ENCODE measurements around the gene LIN52. TPM values are rescaled to one million over a fixed set of nuclear protein-coding genes. Genes with fewer than 3 reads are reported as not detected.

LIN52 gene
- total RNA-seq, 4 donors from 2014 or later, result 9.2 to 24.2 (median 14.8) TPM

DNA sequence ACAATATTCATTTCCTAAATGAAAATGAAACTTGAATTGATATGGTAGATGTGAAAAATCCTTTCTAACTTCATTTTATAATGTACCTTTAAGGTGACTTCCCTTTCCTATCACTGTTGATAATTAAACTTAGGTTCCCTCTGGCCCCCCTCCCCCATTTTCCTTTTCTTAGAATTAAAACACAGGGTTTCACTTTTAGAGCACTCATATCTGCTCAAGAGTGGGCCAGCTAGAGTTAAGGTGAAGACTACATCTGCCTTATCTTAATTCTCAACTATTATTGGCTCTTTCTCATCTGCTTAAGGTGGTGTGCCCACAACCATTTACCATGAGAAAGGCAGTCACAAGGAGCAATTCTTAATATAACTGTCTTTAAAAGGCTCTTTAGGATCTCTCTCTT lies 49.7 kb downstream of the LIN52 start:
- TF ChIP-seq, protein P1, sequence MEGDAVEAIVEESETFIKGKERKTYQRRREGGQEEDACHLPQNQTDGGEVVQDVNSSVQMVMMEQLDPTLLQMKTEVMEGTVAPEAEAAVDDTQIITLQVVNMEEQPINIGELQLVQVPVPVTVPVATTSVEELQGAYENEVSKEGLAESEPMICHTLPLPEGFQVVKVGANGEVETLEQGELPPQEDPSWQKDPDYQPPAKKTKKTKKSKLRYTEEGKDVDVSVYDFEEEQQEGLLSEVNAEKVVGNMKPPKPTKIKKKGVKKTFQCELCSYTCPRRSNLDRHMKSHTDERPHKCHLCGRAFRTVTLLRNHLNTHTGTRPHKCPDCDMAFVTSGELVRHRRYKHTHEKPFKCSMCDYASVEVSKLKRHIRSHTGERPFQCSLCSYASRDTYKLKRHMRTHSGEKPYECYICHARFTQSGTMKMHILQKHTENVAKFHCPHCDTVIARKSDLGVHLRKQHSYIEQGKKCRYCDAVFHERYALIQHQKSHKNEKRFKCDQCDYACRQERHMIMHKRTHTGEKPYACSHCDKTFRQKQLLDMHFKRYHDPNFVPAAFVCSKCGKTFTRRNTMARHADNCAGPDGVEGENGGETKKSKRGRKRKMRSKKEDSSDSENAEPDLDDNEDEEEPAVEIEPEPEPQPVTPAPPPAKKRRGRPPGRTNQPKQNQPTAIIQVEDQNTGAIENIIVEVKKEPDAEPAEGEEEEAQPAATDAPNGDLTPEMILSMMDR (IDR thresholded peaks at IDR 0.05), result no peak
- no peak for TF ChIP-seq POLR2A (IDR thresholded peaks at IDR 0.05)
- DNase-seq, result no peak
- H3K4me3 ChIP-seq, result peak overlapping the region in 2 of 4 donors; percentile 2 to 14
- no peaks in the 10 kb centered on the region for H3K9me3 ChIP-seq
- peak overlapping the region in 3 of 4 donors; percentile 12 to 84 (median 77) for H3K27ac ChIP-seq
- H3K27me3 ChIP-seq, result no peaks in the 10 kb centered on the region
- peaks cover 0 to 15% (median 0%) of the 10 kb centered on the region in 4 donors for H3K4me1 ChIP-seq
- H3K36me3 ChIP-seq, result no peaks in the 10 kb centered on the region

DNA sequence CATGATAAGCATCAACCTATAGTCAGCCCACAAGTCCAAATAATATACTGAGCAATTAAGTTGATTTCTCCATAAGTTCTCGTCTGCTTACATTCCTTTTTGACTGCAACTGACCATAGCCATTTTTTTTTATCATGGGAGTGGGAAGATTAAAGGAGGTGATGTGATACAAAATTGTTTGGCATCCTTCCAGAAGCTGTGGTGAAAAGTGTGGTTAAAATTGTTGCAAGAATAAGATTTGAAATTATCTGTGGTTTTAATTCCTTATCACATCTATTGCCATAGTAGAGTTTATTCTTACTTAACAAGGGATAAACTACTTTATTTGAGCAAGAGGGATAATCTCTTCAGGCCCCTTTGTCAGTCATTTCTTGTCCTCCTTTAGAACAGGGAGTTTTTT lies 50.7 kb downstream of the LIN52 start:
- H3K4me3 ChIP-seq, result no peak overlapping the region
- no peak for TF ChIP-seq POLR2A (IDR thresholded peaks at IDR 0.05)
- TF ChIP-seq, protein P1 (IDR thresholded peaks at IDR 0.05), result no peak
- H3K27ac ChIP-seq, result peak overlapping the region in 2 of 4 donors; percentile 77 to 84
- H3K9me3 ChIP-seq, result no peaks in the 10 kb centered on the region
- H3K36me3 ChIP-seq, result no peaks in the 10 kb centered on the region
- DNase-seq, result no peak
- H3K27me3 ChIP-seq, result no peaks in the 10 kb centered on the region
- H3K4me1 ChIP-seq, result peaks cover 0 to 21% (median 0%) of the 10 kb centered on the region in 4 donors

DNA sequence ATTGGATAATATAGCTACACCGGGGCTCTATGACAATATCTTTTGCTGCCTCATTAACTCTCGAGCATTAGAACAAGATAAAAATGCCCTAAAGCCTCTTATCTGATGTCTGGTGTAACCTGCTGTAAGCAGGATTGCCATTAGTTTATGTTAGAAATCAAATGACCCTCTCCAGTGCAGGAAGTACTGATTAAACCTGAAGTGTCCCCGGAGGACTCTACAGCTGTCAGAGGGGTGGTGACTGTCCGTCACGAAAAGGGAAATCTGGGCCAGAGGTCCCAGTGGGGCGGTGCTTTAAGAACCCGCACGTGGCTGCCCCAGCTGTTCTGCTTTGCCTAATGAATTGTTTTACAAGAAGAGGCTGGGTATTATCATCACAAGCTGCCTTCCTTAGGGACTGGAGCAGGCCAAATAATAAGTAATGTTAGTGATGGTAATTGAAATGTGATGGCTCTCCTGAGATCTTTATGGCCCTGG lies 55.7 kb downstream of the LIN52 start:
- Histone ChIP-seq H3K27me3 (no peaks in the 10 kb centered on the region), H3K36me3 (no peaks in the 10 kb centered on the region), H3K4me1 (peaks cover 0 to 31% (median 4%) of the 10 kb centered on the region in 4 donors), H3K9me3 (no peaks in the 10 kb centered on the region), H3K27ac (peak overlapping the region in 3 of 4 donors; percentile 49 to 78 (median 62)), H3K4me3 (no peak overlapping the region)
- DNase-seq, result peak in 2 of 3 donors; percentile 83 to 86
- TF ChIP-seq POLR2A (IDR thresholded peaks at IDR 0.05), result no peak
- TF ChIP-seq, protein P1 (IDR thresholded peaks at IDR 0.05), result no peak

DNA sequence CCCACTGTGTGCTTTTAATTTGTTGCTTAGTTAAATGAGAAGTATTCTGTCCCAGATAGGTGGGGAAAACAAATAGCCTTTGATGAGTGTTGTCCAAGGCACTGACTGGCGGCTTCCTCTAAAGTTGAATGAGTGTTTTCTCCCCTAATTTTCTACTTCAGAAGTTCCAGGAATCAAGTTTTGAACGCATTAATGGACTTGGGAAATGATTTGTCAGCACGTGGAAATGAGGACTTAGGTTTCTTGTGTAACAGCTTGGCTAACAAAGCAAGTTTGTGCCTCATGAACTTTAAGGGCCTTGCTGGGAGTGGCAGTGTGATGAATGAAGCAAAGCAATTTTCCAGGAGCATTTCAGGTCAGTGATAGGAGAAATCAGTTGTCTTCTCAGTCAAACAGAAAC lies 56.9 kb downstream of the LIN52 start:
- Histone ChIP-seq H3K9me3 (no peaks in the 10 kb centered on the region), H3K4me1 (peaks cover 0 to 31% (median 4%) of the 10 kb centered on the region in 4 donors), H3K27me3 (no peaks in the 10 kb centered on the region), H3K4me3 (no peak overlapping the region), H3K36me3 (no peaks in the 10 kb centered on the region), H3K27ac (peak overlapping the region in 3 of 4 donors; percentile 49 to 78 (median 62))
- DNase-seq, result peak in 1 of 3 donors; percentile 54
- no peak for TF ChIP-seq POLR2A (IDR thresholded peaks at IDR 0.05)
- TF ChIP-seq, protein P1 (IDR thresholded peaks at IDR 0.05), result no peak

DNA sequence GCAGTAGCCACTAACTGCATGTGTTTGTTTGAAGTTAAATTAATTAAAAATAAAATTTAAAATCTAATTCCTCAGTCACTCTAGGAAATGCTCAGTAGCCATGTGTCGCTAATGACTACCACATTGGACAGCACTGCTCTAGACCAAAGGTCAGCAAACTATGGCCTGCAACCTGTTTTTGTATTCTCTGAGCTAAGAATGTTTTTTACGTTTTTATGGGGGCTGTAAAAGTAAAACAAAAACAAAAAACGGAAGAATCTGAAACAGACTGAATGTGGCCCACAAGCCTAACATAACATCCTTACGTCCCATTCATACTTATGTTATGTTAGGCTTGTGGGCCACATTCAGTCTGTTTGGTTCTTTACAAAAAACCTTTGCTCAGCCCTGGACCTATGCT lies 57.8 kb downstream of the LIN52 start:
- peaks cover 0 to 31% (median 4%) of the 10 kb centered on the region in 4 donors for H3K4me1 ChIP-seq
- DNase-seq, result no peak
- peak overlapping the region in 1 of 4 donors; percentile 62 for H3K27ac ChIP-seq
- H3K9me3 ChIP-seq, result no peaks in the 10 kb centered on the region
- TF ChIP-seq POLR2A (IDR thresholded peaks at IDR 0.05), result no peak
- TF ChIP-seq, protein P1 (IDR thresholded peaks at IDR 0.05), result no peak
- H3K36me3 ChIP-seq, result no peaks in the 10 kb centered on the region
- H3K27me3 ChIP-seq, result no peaks in the 10 kb centered on the region
- no peak overlapping the region for H3K4me3 ChIP-seq
